Measurements from ENCODE around the gene SMIM33.

- TF ChIP-seq POLR2AphosphoS5 (IDR thresholded peaks at IDR 0.05; ENCODE audit: low read depth, low read length) = no peak
- TF ChIP-seq REST (IDR thresholded peaks at IDR 0.05; ENCODE audit: insufficient read depth in 1 of 2, low read depth in 2 of 2, low read length in 2 of 2) = no peak
- no peak for TF ChIP-seq TAF1 (IDR thresholded peaks at IDR 0.05; ENCODE audit: borderline replicate concordance, insufficient read depth, low read length)
- no peak for TF ChIP-seq SIN3A (IDR thresholded peaks at IDR 0.05; ENCODE audit: borderline replicate concordance, insufficient read depth, low read length)
Observed at GRCh38 chr5:139457653-139458306, 13.0 kb upstream of the SMIM33 start.
